HG03039 (cell line): Measurements from ENCODE around the gene CYTH1.
A peak's percentile ranks its signal among the peaks of the same experiment; 100 is the strongest.
"Not testable (repeated sequence)": the region's sequence is repeated elsewhere in the genome, so short reads cannot be mapped to it uniquely, and the experiment has no call there.

ENCODE experiments used
- ATAC-seq: cut with Tn5 transposase; IDR thresholded peaks from one replicate; pipeline ENCODE4 v1.9.1; 2021; ENCODE audit warnings: mild to moderate bottlenecking, moderate library complexity; ENCODE audit not compliant: unreplicated experiment

The CYTH1 gene

GRCh38 chr17:78764871-78765270 is 17.2 kb downstream of the CYTH1 start:
- no peak for ATAC-seq

- ATAC-seq, result no peak
Measured at GRCh38 chr17:78763561-78763960, 18.5 kb downstream of the CYTH1 start.

- ATAC-seq, result no peak
Measured at GRCh38 chr17:78761789-78762406, 20.2 kb downstream of the CYTH1 start.

DNA sequence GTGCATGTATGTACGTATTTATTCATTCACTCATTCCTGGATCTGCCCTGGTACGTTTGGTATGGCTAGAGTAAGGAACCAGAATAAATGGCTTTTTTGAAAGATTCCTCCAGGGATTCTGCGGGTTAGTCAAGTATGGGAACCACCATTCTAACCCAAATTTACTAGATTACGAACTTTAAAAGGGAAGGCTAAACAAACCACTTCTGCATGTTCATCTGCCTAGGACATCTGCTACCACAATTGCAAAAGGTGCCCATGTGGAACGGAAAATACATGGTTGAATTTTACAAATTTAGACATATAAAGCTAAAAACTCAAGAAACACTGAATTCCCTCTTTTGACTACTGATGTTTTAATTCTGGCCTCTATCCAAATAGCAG is 22.1 kb downstream of the CYTH1 start:
- no peak for ATAC-seq

DNA sequence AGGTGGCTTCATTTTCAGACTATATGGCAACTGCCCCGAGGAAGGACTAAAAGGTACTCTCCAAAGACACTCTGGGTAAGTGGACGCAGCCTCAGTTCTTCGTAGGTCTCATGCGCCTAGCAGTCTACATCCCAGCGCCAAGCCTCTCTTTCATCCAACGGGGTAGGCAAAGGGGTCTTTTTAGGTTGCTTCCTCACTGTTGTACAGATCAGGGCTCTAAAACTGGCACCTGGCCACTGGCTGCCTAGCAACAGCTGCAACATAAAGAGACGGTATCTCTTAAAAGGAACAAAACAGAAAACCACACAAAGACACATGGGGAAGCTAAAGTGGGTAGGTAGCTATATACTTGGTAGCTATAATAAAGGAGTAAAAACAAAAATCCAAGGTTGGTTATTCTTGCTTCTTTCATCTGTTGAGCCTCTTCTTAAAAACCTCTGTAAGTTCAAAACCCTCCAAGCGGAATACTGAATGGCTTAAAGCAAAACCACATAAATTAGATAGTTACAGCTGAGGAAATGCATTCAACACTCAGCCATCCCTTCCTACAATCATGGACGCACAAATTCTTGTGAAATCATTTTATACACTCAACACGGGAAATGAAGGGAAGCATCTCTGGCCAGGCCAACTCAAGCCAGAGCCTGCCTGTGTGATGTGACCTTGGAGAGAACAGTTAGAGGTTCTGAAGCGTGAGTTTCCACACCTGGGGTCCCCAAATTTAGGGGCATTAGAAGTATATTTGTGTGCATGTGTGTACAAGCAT is 22.7 kb downstream of the CYTH1 start:
- no peak for ATAC-seq

GRCh38 chr17:78753316-78754250 is 28.5 kb downstream of the CYTH1 start:
- ATAC-seq, result no peak

DNA sequence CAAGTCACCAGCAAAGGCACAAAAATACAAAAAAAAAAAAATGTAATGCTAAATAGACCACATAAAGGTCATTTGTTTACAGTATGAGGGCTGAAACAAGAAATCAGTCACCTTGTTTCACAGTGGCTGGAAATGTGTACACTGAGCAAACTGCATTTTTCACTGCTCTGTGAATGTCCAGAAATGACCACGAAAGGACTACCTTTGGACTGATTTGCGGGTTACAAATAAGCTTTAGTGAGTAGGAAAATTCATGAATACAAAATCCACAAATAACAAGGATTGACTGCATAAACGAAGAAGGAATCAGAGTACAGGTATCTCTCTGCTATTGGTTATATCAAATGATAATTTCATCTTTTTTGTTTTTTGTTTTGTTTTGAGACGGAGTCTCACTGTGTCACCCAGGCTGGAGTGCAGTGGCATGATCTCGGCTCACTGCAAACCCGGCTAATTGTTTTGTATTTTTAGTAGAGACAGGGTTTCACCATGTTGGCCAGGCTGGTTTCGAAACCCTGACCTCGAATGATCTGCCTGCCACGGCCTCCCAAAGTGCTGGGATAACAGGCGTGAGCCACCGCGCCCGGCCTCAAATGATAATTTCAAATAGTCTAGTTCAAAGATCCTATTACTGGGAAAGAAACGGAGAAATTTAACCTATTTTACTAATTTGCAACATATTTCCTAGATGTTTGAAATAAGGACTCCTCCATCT is 30.5 kb downstream of the CYTH1 start:
- ATAC-seq, result no peak

GRCh38 chr17:78751000-78751399 is 31.1 kb downstream of the CYTH1 start:
- not testable (repeated sequence) for ATAC-seq

DNA sequence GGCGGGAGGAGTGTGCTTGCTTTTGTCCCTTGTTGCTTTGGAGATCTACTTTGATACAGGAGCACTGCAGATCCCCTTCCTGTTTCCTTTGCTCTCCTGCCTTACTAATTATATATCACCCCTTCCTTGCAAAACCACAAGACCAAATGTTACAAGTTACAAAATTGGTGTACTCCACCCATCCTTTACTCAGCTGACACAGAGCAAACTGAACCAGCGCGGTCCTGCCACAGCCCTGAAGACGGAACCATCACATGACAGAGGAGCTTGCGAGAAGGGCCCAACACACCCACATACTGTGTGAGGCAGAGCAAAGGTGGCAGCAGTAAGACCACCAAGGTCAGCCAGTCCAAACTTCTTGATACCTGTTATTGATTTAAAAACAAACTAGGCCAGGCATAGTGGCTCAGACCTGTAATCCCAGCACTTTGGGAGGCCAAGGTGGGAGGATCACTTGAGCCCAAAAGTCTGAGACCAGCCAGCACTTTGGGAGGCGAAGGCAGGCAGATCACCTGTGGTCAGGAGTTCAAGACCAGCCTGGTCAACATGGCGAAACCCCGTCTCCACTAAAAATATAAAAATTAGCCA is 33.2 kb downstream of the CYTH1 start:
- ATAC-seq, result no peak

DNA sequence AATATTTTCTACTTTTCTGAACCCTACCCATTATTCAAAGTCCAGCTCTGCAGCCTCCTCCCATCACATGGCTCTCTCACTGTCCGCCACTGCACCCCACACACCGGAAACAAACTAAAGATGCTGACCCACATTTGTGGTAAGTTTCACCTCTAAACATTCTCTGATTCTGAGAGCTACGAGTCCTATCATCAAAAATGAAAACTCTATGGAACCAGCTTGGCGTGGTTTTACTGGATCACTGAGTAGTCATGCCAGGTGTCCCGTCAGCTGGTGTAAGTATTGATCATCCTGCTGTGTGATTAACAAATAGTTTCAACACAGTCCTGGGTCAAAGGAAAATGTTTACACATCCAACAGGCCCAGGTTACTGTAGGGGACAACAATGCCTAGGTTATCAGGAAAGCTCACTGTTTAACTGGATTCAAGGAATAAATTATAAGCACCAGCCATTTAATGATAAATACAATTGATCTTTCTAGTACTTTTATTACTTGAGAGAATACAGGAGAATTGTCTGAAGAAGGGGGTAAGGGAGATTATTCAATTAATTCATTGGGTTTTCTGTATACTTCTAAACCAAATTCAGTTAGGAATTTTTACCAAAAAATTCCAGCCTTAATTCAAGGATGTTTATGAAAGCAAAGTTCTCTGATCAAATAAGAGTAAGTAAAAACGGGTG is 33.9 kb downstream of the CYTH1 start:
- ATAC-seq, result peak; percentile 38

GRCh38 chr17:78747488-78747887 is 34.6 kb downstream of the CYTH1 start:
- ATAC-seq, result no peak

DNA sequence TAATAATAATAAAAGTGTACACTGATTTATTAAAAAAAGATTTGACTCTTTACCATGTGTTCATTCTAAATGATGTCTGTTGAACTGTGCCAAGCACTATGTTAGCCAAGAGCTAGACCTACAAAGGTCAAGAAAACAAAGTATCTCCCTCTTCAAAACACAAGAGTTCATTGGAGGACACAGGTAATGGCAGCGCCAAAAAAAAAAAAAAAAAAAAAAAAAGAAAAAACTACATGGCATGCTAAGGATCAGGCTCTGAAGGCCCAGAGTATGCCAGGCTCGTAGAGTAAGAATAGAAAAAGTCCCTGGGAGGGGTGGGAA is 35.2 kb downstream of the CYTH1 start:
- ATAC-seq, result no peak

DNA sequence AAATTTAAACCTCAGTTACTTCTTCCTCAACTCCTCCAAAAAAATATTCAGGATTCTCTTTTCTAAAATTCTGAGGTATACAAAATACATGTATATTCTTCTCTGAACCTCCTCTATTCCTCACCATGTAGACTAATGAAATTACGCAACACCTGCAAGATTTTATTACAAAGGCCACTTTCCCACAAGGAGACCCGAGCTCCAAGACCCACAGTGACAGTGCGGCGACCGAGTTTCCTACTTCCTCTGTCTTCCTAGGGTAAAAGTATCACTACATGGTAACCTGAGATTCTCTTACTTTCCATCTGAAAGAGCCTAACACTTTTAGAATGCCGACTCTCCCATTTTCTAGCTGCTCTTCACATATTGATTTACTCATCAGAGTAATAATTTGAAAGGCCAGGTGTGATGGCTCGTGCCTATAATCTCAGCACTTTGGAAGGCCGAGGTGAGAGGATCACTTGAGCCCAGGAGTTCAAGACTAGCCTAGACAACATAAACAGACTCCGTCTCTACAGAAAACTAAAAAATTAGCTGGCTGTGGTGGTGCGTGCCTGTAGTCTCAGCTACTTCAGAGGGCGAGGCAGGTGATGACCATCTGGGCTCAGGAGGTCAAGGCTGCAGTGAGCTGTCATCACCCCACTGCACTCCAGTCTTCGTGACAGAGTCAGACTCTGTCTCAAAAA is 35.7 kb downstream of the CYTH1 start:
- no peak for ATAC-seq

DNA sequence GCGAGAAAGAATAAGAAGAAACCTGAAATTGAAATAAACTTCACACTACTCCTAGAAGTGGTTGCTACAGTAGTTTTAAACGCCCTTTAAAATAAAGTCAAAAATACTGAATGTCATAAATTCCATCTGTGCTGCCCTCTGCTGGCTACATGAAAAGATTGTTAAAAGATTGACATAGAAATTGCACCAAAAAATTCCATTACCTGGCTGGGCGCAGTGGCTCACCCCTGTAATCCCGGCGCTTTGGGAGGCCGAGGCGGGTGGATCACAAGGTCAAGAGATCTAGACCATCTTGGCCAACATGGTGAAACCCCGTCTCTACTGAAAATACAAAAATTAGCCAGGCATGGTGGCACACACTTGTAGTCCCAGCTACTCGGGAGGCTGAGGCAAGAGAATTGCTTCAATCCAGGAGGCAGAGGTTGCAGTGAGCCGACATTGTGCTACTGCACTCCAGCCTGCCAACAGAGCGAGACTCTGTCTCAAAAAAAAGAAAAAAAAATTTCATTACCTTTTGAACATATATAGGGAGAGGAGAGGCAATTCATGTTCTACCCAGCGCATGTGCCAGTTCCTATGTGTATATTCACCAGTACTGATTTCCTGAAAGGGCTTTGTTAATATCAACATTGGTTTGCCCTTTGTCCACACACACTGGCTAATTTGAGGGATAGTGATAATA is 36.5 kb downstream of the CYTH1 start:
- ATAC-seq, result no peak

GRCh38 chr17:78742901-78743300 is 39.2 kb downstream of the CYTH1 start:
- ATAC-seq, result no peak

GRCh38 chr17:78741644-78742284 is 40.3 kb downstream of the CYTH1 start:
- no peak for ATAC-seq

DNA sequence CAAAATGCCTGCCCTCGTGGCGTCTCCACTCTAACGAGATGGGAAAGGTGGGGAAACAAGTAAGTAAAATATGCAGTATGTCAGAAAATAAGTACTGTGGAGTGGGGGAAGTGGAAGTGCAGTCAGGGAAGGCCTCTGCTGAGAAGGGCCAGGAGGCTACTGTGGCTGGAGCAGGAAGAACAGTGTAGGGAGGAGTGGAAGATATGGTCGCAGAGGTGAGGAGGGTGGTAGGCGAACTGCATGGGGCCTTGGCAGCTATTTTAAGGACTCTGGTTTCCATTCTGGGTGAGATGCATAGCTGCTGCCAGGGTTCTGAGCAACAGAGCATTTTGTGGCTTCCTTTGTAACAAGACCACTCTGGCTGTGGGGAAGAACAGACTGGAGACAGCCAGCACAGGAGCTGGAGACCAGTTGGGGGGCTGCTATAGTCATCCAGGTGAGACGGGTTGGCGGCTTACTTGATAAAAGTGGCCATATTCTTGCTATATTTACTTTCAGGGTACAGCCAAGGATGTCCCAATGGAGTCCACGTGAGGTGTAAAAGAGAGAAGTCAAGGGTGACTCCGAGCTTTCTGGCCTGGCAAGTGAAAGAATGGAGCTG is 42.6 kb downstream of the CYTH1 start:
- no peak for ATAC-seq

GRCh38 chr17:78738698-78739097 is 43.4 kb downstream of the CYTH1 start:
- ATAC-seq, result no peak
